ENCODE results near the gene CNIH3.
"Not testable (repeated sequence)": the region's sequence is repeated elsewhere in the genome, so short reads cannot be mapped to it uniquely, and the experiment has no call there.

The CNIH3 gene

GRCh38 chr1:224684979-224685425 is 68.9 kb downstream of the CNIH3 start:
- DNase-seq (ENCODE audit: low read depth in 4 of 4, low spot score in 1 of 4): no peak

DNA sequence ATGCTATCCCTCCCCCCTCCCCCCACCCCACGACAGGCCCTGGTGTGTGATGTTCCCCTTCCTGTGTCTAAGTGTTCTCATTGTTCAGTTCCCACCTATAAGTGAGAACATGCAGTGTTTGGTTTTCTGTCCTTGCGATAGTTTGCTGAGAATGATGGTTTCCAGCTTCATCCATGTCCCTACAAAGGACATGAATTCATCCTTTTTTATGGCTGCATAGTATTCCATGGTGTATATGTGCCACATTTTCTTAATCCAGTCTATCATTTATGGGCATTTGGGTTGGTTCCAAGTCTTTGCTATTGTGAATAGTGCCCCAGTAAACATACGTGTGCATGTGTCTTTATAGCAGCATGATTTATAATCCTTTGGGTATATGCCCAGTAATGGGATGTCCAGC is 70.0 kb downstream of the CNIH3 start:
- not testable (repeated sequence) for DNase-seq (ENCODE audit: low read depth in 4 of 4, low spot score in 1 of 4)

GRCh38 chr1:224687465-224687864 is 71.3 kb downstream of the CNIH3 start:
- no peak for DNase-seq (ENCODE audit: low read depth in 4 of 4, low spot score in 1 of 4)

DNA sequence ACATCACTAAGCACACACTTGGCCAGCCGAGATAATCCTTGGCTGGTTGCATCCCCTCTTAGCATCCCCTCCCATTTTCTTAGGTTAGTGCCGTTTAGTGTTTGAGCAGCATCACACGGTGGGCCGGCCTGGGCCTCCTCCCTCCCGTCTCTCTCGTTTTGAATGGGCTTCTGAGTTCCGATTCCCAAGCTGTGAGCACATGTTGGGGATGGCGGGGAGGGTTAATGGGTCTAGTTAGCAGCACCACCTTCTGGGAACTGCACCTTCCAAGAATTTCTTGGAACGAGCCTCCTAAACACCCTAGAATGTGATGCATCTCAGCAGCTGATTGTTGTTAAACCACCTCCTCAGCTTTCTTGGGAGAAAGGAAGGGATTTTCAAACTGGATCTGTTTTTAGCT is 73.3 kb downstream of the CNIH3 start:
- DNase-seq (ENCODE audit: low read depth in 4 of 4, low spot score in 1 of 4): no peak

- DNase-seq (ENCODE audit: low read depth in 4 of 4, low spot score in 1 of 4): no peak
Measured at GRCh38 chr1:224690576-224690975, 74.5 kb downstream of the CNIH3 start.

DNA sequence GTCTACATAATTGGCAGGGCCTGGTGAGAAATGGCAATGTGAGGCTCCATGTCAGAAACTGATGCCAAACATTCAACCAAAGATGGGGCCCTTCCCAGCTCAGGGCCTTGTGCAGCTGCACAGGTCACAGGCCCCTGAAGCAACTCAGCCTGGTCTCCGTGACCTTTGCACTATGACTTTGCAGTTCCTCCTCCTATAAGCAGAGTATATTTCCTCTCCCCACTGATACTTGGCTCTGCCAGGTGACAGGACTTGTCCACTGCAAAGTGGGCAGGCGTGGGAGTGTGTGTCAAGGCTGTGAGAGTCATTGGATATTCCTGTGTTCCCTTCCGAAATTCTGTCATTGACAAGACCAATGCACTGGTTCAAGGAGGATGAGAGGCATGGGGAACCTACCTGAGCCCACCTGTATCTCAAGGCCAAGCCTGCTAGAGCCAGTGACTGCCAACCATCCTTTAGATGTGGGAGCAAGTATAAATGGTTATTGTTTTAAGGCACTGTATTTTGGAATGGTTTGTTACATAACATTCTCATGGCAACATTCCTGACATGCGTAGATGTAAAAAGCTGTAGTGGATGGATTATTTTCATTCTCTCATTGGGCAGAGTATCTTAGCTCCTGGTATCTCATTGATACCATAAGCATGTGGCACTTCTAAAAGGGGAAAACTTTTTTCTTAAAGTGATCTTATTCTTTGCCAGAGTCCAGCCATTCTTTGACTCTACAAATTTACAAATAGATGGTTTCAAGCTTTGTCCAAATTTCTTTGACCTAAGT is 75.2 kb downstream of the CNIH3 start:
- no peak for DNase-seq (ENCODE audit: low read depth in 4 of 4, low spot score in 1 of 4)

DNA sequence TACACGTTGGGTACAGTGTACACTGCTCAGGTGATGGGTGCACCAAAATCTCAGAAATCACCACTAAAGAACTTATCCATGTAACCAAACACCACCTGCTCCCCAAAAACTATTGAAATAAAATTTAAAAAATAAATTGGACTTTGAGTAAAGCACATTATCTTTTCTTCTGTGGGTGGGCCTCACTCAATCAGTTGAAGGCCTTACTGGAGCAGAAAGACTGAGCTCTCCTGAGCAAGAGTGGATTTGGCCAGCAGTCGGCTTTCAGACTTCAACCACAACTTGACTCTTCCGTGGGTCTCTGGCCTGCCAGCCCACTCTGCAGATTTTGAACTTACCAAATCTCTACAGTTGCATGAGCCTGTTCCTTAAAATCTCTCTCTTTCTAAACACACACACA is 78.9 kb downstream of the CNIH3 start:
- DNase-seq (ENCODE audit: low read depth in 4 of 4, low spot score in 1 of 4): no peak

- DNase-seq (ENCODE audit: low read depth in 4 of 4, low spot score in 1 of 4): no peak
Measured at GRCh38 chr1:224696021-224696420, 79.9 kb downstream of the CNIH3 start.

GRCh38 chr1:224696891-224697765 is 81.0 kb downstream of the CNIH3 start:
- DNase-seq (ENCODE audit: low read depth in 4 of 4, low spot score in 1 of 4): no peak

- no peak for DNase-seq (ENCODE audit: low read depth in 4 of 4, low spot score in 1 of 4)
Measured at GRCh38 chr1:224698015-224698451, 81.9 kb downstream of the CNIH3 start.

GRCh38 chr1:224700918-224701531 is 84.9 kb downstream of the CNIH3 start:
- no peak for DNase-seq (ENCODE audit: low read depth in 4 of 4, low spot score in 1 of 4)

DNA sequence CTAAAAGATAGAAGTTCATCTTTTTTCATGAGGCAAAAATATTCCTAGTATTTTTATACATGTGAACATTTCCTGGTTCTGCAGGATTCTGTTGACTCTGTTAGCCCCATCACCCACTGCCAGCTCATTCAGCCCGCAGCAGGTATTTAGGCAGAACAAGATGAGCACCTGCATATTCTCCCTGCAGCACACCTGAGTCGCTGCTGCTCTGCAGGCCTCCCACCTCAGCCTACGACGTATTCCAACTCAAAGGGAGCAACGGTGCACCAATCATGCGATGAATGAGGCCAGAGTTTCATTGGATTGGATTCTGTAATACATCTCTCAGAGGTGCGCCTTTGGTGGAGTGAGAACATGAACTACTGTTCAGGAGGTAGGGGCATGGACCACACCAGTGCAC is 87.6 kb downstream of the CNIH3 start:
- no peak for DNase-seq (ENCODE audit: low read depth in 4 of 4, low spot score in 1 of 4)

GRCh38 chr1:224704107-224704735 is 88.1 kb downstream of the CNIH3 start:
- no peak for DNase-seq (ENCODE audit: low read depth in 4 of 4, low spot score in 1 of 4)

DNA sequence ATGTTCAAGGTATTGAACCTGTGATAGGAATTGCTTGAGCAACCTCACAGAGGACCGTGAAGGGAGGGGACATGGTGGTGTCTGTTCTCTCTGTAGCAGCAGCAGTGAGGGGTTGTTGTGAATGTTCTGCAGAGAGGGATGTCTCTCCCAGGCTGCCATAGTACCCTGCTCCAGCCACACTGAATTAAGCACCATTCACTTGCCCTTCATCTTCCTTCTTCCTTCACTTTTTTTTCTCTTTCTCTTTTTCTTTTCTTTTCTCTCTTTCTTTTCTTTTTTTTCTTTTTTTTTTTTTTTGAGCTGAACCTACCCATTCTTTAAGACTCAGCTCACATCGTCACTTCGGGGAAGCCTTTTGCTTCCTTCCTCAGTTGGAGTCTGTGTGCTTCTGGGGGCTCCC is 89.5 kb downstream of the CNIH3 start:
- DNase-seq (ENCODE audit: low read depth in 4 of 4, low spot score in 1 of 4): no peak

GRCh38 chr1:224707843-224708725 is 92.0 kb downstream of the CNIH3 start:
- no peak for DNase-seq (ENCODE audit: low read depth in 4 of 4, low spot score in 1 of 4)

GRCh38 chr1:224710196-224710595 is 94.1 kb downstream of the CNIH3 start:
- no peak for DNase-seq (ENCODE audit: low read depth in 4 of 4, low spot score in 1 of 4)

GRCh38 chr1:224711231-224711756 is 95.2 kb downstream of the CNIH3 start:
- DNase-seq (ENCODE audit: low read depth in 4 of 4, low spot score in 1 of 4): not testable (repeated sequence)

- no peak for DNase-seq (ENCODE audit: low read depth in 4 of 4, low spot score in 1 of 4)
Measured at GRCh38 chr1:224711876-224712275, 95.8 kb downstream of the CNIH3 start.

DNA sequence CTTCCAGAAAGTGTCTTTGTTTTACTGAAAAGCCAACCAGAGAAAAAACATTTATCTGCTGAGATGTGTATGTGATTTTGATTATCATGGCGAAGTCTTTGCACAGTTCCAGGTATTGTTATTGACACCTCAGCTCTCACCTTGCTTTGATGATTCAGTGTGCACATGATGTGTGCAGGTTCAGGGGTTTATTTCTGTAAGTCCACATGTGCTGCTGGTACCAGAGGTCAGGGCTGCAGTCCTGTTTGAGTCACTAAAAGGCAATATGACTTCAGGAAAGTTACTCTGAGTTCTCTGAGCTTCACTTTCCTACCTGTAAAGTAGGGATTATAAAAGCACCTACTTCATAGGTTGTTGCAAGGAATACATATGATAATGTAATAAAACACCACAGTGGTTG is 97.1 kb downstream of the CNIH3 start:
- no peak for DNase-seq (ENCODE audit: low read depth in 4 of 4, low spot score in 1 of 4)

GRCh38 chr1:224714553-224714952 is 98.4 kb downstream of the CNIH3 start:
- DNase-seq (ENCODE audit: low read depth in 4 of 4, low spot score in 1 of 4): no peak

Data from stimulated activated CD4-positive, alpha-beta T cell treated with anti-CD3 and anti-CD28 coated beads, Interleukin-1b, Interleukin-23, amount 100 ng/mL, for 24 hours (primary cell).